Uterus (tissue), 4 donors: ENCODE data around the gene PFDN5. TPM values are rescaled to one million over a fixed set of nuclear protein-coding genes. Genes with fewer than 3 reads are reported as not detected.

Experiments
- DNase-seq, 2 donors: peaks; one replicate each; pipeline ENCODE4 v3.0.0-alpha.2; 2019 to 2020
- H3K27ac ChIP-seq, 2 donors: fragments of 200-600 bp; sonication (generic); 1 replicate in 1 of 2; 2 replicates in 1 of 2; pipeline ENCODE4 v1.5.1; 2016 to 2018
- H3K27me3 ChIP-seq, 2 donors: fragments of 200-600 bp; sonication (generic); one replicate each; pipeline ENCODE4 v1.5.1; 2018 to 2019; ENCODE audit warnings: control low read depth in 1 of 2
- H3K36me3 ChIP-seq, 2 donors: fragments of 200-600 bp; sonication (generic); one replicate each; pipeline ENCODE4 v1.5.1; 2019; ENCODE audit warnings: control low read depth in 1 of 2
- H3K4me1 ChIP-seq, 2 donors: fragments of 200-600 bp; sonication (generic); one replicate each; pipeline ENCODE4 v1.5.1; 2018 to 2019; ENCODE audit warnings: control low read depth in 1 of 2
- H3K4me3 ChIP-seq, 2 donors: fragments of 200-600 bp; sonication (generic); 1 replicate in 1 of 2; 2 replicates in 1 of 2; pipeline ENCODE4 v1.5.1; 2018 to 2019; ENCODE audit warnings: mild to moderate bottlenecking in 1 of 2
- H3K9me3 ChIP-seq, 2 donors: fragments of 200-600 bp; sonication (generic); one replicate each; pipeline ENCODE4 v1.5.1; 2019; ENCODE audit warnings: control low read depth in 1 of 2
- POLR2A ChIP-seq, 2 donors: fragments of 450-650 bp; IDR thresholded peaks; one replicate each; pipeline ENCODE4 v1.6.1; 2016; ENCODE audit warnings: antibody characterized with exemption in 2 of 2, mild to moderate bottlenecking in 1 of 2, moderate library complexity in 1 of 2
- intact Hi-C: fragments of 100-400 bp; cut with DNase I; formaldehyde crosslinking; loops from one replicate; pipeline ENCODE4 v1.15.1; 2023; ENCODE audit warnings: low total_unique reads
- total RNA-seq, 4 donors: library from RNA; depleted of rRNA in 3 of 4; stranded (reverse); fragments of >200 nt in 3 of 4; gene quantifications; one replicate each; pipeline versions ENCODE4 v1.1.0 to v1.2.4, GENCODE V29; 2014 to 2023
- TF ChIP-seq, protein P1 (sequence below), 4 experiments: fragments of 200-600 bp in 2 of 4; fragments of 450-650 bp in 2 of 4; sonication (generic) in 2 of 4; IDR thresholded peaks; one replicate each; pipeline ENCODE4 v1.5.1; 2016 to 2019; ENCODE audit warnings: antibody characterized with exemption in 4 of 4, mild to moderate bottlenecking in 2 of 4, moderate library complexity in 1 of 4
- donor health status: DM: yes; HTN: yes; CAD: no.

Gene PFDN5
- total RNA-seq, 4 donors from 2014 or later: 347 to 1,573 (median 972) TPM

DNA sequence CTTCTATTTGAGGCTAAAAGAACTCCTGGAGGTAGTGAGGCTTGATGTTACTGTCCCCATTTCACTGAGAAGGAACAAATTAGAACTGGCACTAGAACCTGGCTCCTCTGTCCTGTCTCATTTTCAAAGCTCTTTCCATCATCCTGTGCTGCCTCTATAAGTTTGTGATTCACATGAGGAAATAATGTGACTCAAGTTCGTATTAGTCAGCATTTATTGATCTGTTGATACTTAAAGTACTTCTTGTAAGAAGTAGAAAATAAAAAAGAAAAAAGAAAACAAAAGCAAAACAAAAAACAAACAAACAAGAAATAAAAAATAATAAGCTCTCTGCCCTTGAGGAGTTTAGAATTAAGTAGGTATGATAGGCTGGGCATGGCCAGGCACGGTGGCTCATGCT lies 29.6 kb upstream of the PFDN5 start:
- no peak for DNase-seq
- Histone ChIP-seq H3K9me3 (no peaks in the 10 kb centered on the region), H3K27ac (no peak overlapping the region), H3K4me3 (no peak overlapping the region), H3K36me3 (no peaks in the 10 kb centered on the region), H3K27me3 (no peaks in the 10 kb centered on the region), H3K4me1 (no peaks in the 10 kb centered on the region)
- intact Hi-C loops: no loop called here
- TF ChIP-seq POLR2A (IDR thresholded peaks at IDR 0.05): no peak
- TF ChIP-seq, protein P1, sequence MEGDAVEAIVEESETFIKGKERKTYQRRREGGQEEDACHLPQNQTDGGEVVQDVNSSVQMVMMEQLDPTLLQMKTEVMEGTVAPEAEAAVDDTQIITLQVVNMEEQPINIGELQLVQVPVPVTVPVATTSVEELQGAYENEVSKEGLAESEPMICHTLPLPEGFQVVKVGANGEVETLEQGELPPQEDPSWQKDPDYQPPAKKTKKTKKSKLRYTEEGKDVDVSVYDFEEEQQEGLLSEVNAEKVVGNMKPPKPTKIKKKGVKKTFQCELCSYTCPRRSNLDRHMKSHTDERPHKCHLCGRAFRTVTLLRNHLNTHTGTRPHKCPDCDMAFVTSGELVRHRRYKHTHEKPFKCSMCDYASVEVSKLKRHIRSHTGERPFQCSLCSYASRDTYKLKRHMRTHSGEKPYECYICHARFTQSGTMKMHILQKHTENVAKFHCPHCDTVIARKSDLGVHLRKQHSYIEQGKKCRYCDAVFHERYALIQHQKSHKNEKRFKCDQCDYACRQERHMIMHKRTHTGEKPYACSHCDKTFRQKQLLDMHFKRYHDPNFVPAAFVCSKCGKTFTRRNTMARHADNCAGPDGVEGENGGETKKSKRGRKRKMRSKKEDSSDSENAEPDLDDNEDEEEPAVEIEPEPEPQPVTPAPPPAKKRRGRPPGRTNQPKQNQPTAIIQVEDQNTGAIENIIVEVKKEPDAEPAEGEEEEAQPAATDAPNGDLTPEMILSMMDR (IDR thresholded peaks at IDR 0.05): no peak

DNA sequence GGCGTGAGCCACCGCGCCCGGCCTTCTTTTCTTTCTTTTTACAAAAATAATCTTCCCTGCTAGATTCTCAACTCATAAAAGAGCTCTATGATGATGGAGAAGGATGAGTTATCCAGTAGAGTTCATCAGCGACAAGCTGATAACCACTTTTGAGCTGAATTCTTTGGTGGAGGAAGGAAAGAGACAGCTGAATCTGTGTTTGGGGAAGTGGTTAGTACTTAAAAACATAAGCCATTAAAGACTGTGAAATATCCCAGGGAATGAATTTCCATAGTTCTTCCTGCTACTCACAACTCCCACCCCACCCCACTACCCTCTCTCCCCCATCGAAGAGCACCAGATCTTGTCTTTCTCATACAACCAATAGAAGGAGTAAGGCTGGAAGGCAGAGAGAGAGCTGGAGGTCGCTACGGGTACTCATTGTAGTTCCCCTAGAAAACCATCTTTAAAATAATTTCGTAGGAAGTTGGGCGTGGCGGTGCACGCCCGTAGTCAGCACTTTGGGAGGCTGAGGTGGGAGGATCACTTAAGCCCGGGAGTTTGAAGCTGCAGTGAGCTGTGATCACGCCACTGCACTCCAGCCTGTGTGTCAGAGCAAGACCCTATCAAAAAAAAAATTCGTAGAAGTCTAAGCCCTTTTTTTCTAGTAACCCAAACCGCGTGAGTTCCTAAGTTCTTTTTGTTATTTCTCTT lies 27.9 kb upstream of the PFDN5 start:
- intact Hi-C loops: no loop called here
- TF ChIP-seq, protein P1 (IDR thresholded peaks at IDR 0.05): no peak
- no peak for TF ChIP-seq POLR2A (IDR thresholded peaks at IDR 0.05)
- DNase-seq: no peak

DNA sequence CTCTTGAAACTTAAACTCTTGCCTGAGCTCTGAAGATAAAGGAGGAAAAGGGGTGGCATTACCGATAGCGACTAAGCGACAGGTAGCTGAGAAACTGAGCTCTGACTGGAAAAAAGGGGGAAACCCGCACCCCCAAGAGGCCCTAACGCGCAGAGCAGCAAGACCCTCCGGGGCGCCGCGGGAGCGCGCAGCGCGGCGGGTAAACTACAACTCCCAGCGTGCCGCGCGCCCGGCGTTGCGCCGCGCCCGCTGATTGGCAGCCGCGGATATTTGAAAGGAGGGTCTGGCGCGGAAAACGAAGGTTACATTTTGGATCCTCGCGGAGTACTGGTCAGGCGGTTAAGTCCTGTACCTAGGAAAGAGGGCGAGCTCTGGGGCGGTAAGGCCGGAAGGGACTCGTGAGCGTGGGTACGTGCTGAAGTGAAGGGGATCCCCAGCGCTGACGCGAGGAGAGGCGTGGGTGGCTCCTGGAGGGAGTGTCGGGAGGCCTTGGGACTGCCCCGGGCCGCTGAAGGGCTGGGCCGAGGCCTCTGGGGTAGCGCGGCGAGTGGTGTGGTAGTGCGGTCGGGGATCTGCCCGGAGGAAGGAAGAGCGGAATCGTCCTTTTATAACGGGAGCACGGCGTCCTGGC lies 27.2 kb upstream of the PFDN5 start, which contains the start of gene ESPL1:
ESPL1 (plus strand) TSS at position 301 of the 631 bp plus-strand sequence. CDS start 468 bp downstream, outside the sequence.
- intact Hi-C loops: no loop called here
- TF ChIP-seq POLR2A (IDR thresholded peaks at IDR 0.05): no peak
- TF ChIP-seq, protein P1 (IDR thresholded peaks at IDR 0.05): peak; percentile 32 to 70 (median 52)
- peak; percentile 77 to 78 for DNase-seq
- Histone ChIP-seq H3K4me3 (peak within 1 kb of the TSS; percentile 44 to 59), H3K27ac (peak within 1 kb of the TSS; percentile 26 to 72), H3K4me1 (no peaks in the 10 kb centered on the region), H3K9me3 (no peaks in the 10 kb centered on the region), H3K36me3 (no peaks in the 10 kb centered on the region), H3K27me3 (no peaks in the 10 kb centered on the region)

More for the DNA sequence above, 27.9 kb upstream of the PFDN5 start:
- peak overlapping the region; percentile 44 to 59 for H3K4me3 ChIP-seq
- no peaks in the 10 kb centered on the region for H3K4me1 ChIP-seq
- H3K27me3 ChIP-seq: no peaks in the 10 kb centered on the region
- H3K36me3 ChIP-seq: no peaks in the 10 kb centered on the region
- H3K9me3 ChIP-seq: no peaks in the 10 kb centered on the region
- peak overlapping the region; percentile 26 to 72 for H3K27ac ChIP-seq

DNA sequence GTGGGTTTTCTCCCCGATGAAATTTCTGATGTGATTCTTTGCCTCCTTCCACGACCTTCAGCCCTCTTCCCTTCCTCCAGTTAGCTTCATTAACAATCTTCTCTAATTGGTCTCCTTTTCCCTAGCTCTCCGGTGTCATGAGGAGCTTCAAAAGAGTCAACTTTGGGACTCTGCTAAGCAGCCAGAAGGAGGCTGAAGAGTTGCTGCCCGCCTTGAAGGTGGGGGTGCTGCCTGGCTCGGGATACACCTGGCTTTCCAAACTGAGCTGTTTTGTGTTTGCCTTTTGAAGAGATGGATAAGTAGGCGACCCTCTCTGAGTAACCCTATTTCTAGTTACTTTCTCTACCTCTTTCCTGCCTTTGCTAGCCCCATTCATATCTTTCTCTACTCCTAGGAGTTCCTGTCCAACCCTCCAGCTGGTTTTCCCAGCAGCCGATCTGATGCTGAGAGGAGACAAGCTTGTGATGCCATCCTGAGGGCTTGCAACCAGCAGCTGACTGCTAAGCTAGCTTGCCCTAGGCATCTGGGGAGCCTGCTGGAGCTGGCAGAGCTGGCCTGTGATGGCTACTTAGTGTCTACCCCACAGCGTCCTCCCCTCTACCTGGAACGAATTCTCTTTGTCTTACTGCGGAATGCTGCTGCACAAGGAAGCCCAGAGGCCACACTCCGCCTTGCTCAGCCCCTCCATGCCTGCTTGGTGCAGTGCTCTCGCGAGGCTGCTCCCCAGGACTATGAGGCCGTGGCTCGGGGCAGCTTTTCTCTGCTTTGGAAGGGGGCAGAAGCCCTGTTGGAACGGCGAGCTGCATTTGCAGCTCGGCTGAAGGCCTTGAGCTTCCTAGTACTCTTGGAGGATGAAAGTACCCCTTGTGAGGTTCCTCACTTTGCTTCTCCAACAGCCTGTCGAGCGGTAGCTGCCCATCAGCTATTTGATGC lies 26.4 kb upstream of the PFDN5 start:
- H3K36me3 ChIP-seq: no peaks in the 10 kb centered on the region
- no peaks in the 10 kb centered on the region for H3K4me1 ChIP-seq
- TF ChIP-seq, protein P1 (IDR thresholded peaks at IDR 0.05): no peak
- TF ChIP-seq POLR2A (IDR thresholded peaks at IDR 0.05): no peak
- H3K27ac ChIP-seq: peak overlapping the region in 1 of 2 donors; percentile 72
- intact Hi-C loops: no loop called here
- H3K27me3 ChIP-seq: no peaks in the 10 kb centered on the region
- no peaks in the 10 kb centered on the region for H3K9me3 ChIP-seq
- H3K4me3 ChIP-seq: peak overlapping the region; percentile 44 to 59
- DNase-seq: no peak
